Vagina (tissue), 2 donors: ENCODE data around the gene EFCAB11.

Source experiments
- POLR2A ChIP-seq, 2 donors: fragments of 450-650 bp; IDR thresholded peaks; one replicate each; pipeline ENCODE4 v1.6.1; 2017; ENCODE audit warnings: antibody characterized with exemption in 2 of 2, mild to moderate bottlenecking in 2 of 2, moderate library complexity in 2 of 2
- POLR2AphosphoS5 ChIP-seq, 2 donors: sonication (generic); formaldehyde crosslinking; IDR thresholded peaks; one replicate each; pipeline ENCODE4 v1.9.0; 2017; ENCODE audit warnings: antibody characterized with exemption in 2 of 2, mild to moderate bottlenecking in 2 of 2, low read depth in 1 of 2; ENCODE audit not compliant: insufficient read depth in 1 of 2
- TF ChIP-seq, protein P1 (sequence below), 3 experiments: fragments of 450-650 bp in 2 of 3; fragments of 200-600 bp in 1 of 3; sonication (generic) in 1 of 3; IDR thresholded peaks; one replicate each; pipeline ENCODE4 v1.5.1; 2017 to 2019; ENCODE audit warnings: antibody characterized with exemption in 3 of 3, mild to moderate bottlenecking in 2 of 3, moderate library complexity in 2 of 3

DNA sequence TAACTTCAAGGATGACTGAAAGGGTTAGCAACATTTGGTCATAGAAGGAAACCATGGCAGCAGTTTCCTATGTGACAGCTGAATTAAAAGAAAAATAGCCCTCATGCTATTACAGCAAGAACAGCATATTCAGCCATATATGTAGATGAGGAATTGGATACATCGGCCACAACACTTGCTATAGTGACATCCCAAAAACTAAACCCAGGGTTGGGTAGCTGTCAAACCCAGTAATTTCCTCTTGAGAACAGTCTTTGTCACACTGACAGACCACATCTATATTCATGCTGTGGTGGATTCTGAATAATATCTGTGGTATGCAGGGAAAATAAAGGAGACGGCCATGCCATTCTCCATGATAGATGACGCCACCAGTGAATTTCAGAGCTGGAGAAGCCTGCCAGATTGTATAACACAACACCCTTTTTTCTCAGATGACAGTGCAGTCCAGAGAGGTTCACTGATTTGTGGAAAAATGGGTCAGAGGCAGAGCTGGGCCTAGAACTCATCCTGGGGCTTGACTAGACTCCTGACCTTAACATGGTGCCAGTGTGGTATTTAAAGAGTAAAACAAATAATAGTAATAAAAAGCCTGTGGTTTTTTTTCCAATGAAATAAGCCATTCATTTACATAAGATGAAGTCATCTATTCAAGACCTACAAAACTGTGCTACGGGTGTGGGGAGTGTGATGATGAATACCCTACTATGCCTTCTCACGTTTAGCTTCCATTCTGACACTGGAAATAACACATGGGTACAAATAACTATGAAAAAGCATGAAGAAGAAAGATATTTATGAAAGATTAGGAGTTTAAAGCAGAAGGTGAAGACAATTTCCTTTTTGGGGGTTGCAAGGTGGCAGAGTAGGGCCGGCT is 32.3 kb downstream of the EFCAB11 start:
- TF ChIP-seq, protein P1, sequence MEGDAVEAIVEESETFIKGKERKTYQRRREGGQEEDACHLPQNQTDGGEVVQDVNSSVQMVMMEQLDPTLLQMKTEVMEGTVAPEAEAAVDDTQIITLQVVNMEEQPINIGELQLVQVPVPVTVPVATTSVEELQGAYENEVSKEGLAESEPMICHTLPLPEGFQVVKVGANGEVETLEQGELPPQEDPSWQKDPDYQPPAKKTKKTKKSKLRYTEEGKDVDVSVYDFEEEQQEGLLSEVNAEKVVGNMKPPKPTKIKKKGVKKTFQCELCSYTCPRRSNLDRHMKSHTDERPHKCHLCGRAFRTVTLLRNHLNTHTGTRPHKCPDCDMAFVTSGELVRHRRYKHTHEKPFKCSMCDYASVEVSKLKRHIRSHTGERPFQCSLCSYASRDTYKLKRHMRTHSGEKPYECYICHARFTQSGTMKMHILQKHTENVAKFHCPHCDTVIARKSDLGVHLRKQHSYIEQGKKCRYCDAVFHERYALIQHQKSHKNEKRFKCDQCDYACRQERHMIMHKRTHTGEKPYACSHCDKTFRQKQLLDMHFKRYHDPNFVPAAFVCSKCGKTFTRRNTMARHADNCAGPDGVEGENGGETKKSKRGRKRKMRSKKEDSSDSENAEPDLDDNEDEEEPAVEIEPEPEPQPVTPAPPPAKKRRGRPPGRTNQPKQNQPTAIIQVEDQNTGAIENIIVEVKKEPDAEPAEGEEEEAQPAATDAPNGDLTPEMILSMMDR (IDR thresholded peaks at IDR 0.05) = no peak
- TF ChIP-seq POLR2A (IDR thresholded peaks at IDR 0.05) (no peak), POLR2AphosphoS5 (IDR thresholded peaks at IDR 0.05; ENCODE audit: insufficient read depth in 1 of 2, low read depth in 1 of 2) (no peak)
